GM12874 (cell line): ENCODE data around the gene CXCL9.

Source experiments
- TF ChIP-seq, protein P1 (sequence below): IDR thresholded peaks from 2 replicates; pipeline ENCODE4 v1.5.1; 2011; ENCODE audit warnings: low read depth, mild to moderate bottlenecking, control low read depth, low read length, moderate library complexity; ENCODE audit not compliant: insufficient read depth

The CXCL9 gene

DNA sequence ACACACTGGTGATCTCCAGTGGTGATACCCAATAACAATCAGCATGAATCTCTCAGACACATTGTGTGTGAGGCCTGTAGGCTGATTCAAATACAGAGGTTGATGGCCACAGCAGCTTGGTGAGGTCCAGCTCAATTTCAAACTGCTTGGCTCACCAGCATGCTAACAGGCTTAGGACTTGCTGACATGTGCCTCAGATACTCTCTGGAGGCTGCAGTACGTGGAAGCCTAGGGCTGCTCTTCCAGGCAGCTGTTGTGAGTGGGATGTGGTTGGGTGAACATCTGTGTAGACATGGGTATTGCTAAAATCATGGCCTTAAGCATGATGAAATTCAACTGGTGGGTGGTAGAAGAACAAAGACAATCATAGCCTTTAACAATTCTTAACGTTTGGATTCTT, 4.3 kb downstream of the CXCL9 start:
- TF ChIP-seq, protein P1, sequence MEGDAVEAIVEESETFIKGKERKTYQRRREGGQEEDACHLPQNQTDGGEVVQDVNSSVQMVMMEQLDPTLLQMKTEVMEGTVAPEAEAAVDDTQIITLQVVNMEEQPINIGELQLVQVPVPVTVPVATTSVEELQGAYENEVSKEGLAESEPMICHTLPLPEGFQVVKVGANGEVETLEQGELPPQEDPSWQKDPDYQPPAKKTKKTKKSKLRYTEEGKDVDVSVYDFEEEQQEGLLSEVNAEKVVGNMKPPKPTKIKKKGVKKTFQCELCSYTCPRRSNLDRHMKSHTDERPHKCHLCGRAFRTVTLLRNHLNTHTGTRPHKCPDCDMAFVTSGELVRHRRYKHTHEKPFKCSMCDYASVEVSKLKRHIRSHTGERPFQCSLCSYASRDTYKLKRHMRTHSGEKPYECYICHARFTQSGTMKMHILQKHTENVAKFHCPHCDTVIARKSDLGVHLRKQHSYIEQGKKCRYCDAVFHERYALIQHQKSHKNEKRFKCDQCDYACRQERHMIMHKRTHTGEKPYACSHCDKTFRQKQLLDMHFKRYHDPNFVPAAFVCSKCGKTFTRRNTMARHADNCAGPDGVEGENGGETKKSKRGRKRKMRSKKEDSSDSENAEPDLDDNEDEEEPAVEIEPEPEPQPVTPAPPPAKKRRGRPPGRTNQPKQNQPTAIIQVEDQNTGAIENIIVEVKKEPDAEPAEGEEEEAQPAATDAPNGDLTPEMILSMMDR: no peak

DNA sequence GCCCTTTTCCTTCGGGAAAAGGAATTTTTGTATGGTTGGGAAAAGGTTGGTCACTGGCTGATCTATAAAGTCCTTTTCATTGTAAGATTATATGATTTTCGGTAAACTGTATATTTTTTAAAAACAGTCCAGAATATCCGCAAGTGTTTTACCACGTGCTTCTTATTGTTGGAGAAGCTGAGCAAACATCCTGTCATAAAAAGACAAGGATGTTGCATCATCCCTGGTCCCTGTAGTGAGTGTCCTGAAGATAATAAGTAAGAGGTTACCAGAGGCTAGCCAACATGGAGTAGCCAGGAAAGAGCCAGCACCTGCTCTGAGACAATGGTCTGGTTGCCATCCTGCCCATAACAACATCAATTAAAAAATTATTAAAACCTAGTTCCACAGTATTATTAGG, 5.1 kb downstream of the CXCL9 start:
- TF ChIP-seq, protein P1: no peak

DNA sequence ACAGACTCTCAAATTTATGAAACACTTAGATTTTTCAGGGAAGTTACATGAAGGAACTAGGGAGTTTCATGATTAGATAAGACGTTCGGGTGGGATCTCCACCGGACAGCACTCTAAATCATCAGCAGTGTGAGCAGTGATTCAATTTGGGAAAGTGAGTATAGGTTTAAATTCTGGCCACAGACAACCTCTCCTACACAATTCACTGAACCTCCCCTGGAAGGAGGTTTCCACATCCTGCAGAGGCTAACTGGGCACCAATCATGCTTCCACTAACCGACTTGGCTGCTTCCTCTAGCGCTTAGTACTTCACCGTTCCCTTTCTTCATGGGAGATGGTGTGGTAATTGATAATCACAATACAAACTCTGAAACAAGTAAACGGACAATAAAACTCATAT, 5.6 kb downstream of the CXCL9 start:
- TF ChIP-seq, protein P1: no peak

DNA sequence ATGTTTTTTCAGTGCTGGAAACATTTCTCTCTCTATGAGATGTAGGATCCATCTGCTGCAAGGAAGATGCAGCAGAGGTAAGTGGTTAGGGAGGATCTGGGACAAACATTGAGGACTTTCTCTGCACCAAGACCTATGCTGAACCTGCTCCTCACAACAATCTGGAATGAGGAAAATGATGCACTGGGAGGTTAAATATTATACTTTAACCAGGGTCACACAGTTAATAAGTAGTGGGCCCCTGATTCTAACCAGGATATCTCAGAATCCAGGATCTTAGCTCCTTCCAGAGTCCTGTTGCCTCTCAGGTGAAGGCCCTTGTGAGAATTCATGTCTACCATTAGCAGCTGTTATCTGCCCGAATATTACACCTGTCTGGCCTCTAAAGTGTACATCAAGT, 7.0 kb downstream of the CXCL9 start:
- TF ChIP-seq, protein P1: no peak

DNA sequence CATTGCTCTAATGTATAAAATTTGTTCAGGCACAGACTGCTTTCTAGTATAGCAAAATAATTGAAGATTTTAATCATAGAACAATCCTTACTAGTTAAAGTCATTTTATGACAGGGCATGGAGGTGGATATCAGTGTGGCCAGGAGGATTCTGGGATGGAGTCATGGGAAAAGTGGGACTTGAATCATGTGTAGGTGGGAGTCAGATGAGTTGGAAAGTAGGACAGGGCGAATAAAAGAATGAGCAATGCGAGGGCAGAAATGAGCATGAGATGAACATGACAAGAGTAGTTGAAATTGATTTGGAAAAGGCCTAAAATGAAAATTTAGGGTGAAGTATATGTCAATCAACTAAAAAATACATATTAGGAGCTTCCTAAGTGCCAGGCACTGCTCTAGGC, 9.4 kb downstream of the CXCL9 start:
- TF ChIP-seq, protein P1: no peak

DNA sequence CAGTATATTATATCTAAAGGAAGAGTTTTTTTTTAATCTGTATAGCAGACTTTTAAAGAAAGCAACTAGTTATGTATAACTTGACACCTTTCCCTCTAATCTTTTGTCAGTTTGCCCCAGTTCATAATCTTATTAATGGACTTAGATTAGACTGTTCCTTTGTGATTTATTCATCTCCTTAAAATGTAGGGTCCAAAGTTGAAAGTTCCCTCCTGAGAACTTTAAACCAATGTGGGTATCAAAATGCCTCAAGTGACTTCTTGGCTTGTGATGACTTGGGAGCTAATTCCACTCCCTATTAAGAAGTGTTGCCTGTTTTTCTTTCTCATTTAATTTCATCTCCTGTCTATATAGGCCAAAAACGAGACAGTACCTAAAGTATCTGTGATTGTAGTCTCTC, 10.2 kb downstream of the CXCL9 start:
- TF ChIP-seq, protein P1: no peak

DNA sequence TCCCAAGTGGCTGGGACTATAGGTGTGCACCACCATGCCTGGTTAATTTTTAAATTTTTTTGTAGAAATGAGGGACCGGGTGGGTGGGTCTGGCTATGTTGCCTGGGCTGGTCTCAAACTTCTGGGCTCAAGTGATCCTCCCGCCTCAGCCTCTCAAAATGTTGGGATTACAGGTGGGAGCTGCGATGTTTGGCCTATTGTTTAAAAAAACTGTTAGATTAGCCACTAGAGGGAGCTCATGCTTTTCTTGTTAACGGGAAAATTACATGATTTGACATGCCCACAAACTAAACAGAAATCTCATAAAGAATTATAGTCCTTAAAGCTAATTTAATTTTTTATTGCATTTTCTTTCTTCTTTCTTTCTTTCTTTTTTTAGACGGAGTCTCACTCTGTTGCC, 11.6 kb downstream of the CXCL9 start:
- TF ChIP-seq, protein P1: peak; percentile 39

DNA sequence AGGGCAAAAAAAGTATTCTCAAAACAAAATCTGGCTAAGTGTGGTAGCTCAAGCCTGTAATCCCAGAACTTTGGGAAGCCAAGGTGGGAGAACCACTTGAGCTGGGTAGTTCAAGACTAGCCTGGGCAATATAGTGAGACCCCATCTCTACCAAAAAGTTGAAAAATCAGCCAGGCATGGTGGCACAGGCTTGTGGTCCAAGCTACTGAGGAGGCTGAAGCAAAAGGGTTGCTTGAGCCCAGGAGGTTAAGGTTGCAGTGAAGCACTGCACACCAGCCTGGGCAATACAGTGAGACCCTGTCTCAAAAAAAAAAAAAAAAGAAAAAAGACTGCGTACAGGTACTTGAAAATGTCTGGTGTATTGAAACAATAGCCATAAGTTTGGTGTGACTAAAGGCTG, 14.8 kb downstream of the CXCL9 start:
- TF ChIP-seq, protein P1: no peak
